DND-41 (cell line): Measurements from ENCODE around the gene TACC3.

Experiments used
- ATAC-seq: fragments of 200-7000 bp; cut with Tn5 transposase; 3 replicates; pipeline ENCODE4 v1.9.1; 2021; ENCODE audit warnings: low read depth; ENCODE audit not compliant: insufficient read depth
- DNase-seq: peaks from one replicate; pipeline ENCODE4 v3.0.0-alpha.2; 2020
- H2AFZ ChIP-seq: 2 replicates; pipeline ENCODE4 v1.6.0; 2012; ENCODE audit warnings: low read depth, low read length
- H3K27ac ChIP-seq: 2 replicates; pipeline ENCODE4 v1.5.1; 2012; ENCODE audit warnings: low read length, inconsistent platforms
- H3K27me3 ChIP-seq: fragments of 200-600 bp; sonication (generic); 2 replicates; pipeline ENCODE4 v1.6.0; 2012; ENCODE audit warnings: low read length, mild to moderate bottlenecking, inconsistent platforms; ENCODE audit not compliant: insufficient read depth, poor library complexity
- H3K36me3 ChIP-seq: 2 replicates; pipeline ENCODE4 v1.5.1; 2012; ENCODE audit warnings: low read length, inconsistent platforms; ENCODE audit not compliant: insufficient read depth
- H3K4me1 ChIP-seq: 2 replicates; pipeline ENCODE4 v1.5.1; 2012; ENCODE audit warnings: mild to moderate bottlenecking, low read length; ENCODE audit not compliant: insufficient read depth
- H3K4me2 ChIP-seq: 2 replicates; pipeline ENCODE4 v1.6.0; 2012; ENCODE audit warnings: mild to moderate bottlenecking, moderate library complexity, low read length, inconsistent platforms; ENCODE audit not compliant: insufficient read depth
- H3K4me3 ChIP-seq, 2 experiments: fragments of 200-600 bp in 1 of 2; shearing (Covaris generic) in 1 of 2; 2 replicates each; pipeline ENCODE4 v1.5.1; 2012 to 2016; ENCODE audit warnings: inconsistent platforms in 2 of 2, low read length in 2 of 2, mild to moderate bottlenecking in 2 of 2, low read depth in 1 of 2, moderate library complexity in 1 of 2
- H3K79me2 ChIP-seq: 2 replicates; pipeline ENCODE4 v1.6.0; 2012; ENCODE audit warnings: low read length, inconsistent platforms; ENCODE audit not compliant: insufficient read depth
- H3K9ac ChIP-seq: 2 replicates; pipeline ENCODE4 v1.6.0; 2012; ENCODE audit warnings: low read depth, mild to moderate bottlenecking, inconsistent platforms, low read length, moderate library complexity
- H3K9me3 ChIP-seq: 2 replicates; pipeline ENCODE4 v1.5.1; 2012; ENCODE audit warnings: low read length, moderate library complexity, mild to moderate bottlenecking, inconsistent platforms; ENCODE audit not compliant: insufficient read depth, severe bottlenecking
- H4K20me1 ChIP-seq: 2 replicates; pipeline ENCODE4 v1.6.0; 2012; ENCODE audit warnings: low read length; ENCODE audit not compliant: insufficient read depth
- EZH2 ChIP-seq: IDR thresholded peaks from 3 replicates; pipeline ENCODE4 v1.6.1; 2012; ENCODE audit warnings: borderline replicate concordance, low read depth, mild to moderate bottlenecking, moderate library complexity, low read length, inconsistent platforms; ENCODE audit not compliant: severe bottlenecking
- TF ChIP-seq, protein P1 (sequence below): IDR thresholded peaks from 2 replicates; pipeline ENCODE4 v1.5.1; 2012; ENCODE audit warnings: borderline replicate concordance, low read length, moderate library complexity, mild to moderate bottlenecking; ENCODE audit not compliant: poor library complexity, severe bottlenecking; ENCODE audit errors: extremely low read depth

TACC3 gene

DNA sequence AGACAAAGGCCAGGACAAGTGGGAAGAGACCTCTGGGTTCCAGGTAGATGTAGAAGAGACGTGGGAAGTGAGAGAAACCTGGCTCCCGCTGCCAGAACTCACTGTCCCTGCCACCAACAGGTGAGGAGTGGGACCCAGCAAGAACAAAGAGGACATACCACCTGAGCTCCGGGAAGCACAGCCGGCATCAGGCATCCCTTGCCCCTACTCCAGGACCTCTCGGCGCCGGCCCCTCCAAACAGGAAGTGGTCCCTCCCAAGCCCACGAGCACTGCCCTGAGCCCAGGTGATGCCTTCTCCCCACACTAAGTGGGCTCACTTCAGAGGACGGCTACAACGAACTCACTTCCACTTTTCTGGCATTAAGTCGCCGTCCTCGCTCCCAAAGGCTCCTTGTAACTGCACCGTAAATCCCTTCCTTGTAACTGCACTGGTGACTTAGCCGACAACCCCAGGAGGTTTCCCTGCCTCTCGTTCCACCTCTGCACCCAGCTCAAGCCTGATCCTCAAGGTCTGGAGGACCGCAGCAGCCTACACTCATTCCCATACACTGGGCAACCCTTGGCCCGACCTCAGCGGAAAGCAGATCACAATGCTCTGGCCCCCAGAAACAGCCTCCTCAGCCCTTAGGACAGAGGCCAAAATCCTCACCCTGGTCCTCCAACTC is 46.1 kb upstream of the TACC3 start:
- no peak overlapping the region for H3K4me2 ChIP-seq
- no peak for ATAC-seq
- no peaks in the 10 kb centered on the region for H4K20me1 ChIP-seq
- H3K36me3 ChIP-seq: no peaks in the 10 kb centered on the region
- no peak for DNase-seq
- H3K9ac ChIP-seq: no peak overlapping the region
- H3K9me3 ChIP-seq: no peaks in the 10 kb centered on the region
- H3K4me1 ChIP-seq: no peaks in the 10 kb centered on the region
- H3K27ac ChIP-seq: no peak overlapping the region
- H3K27me3 ChIP-seq: no peaks in the 10 kb centered on the region
- H3K4me3 ChIP-seq: no peak overlapping the region
- H2AFZ ChIP-seq: no peak overlapping the region
- no peaks in the 10 kb centered on the region for H3K79me2 ChIP-seq
- TF ChIP-seq, protein P1, sequence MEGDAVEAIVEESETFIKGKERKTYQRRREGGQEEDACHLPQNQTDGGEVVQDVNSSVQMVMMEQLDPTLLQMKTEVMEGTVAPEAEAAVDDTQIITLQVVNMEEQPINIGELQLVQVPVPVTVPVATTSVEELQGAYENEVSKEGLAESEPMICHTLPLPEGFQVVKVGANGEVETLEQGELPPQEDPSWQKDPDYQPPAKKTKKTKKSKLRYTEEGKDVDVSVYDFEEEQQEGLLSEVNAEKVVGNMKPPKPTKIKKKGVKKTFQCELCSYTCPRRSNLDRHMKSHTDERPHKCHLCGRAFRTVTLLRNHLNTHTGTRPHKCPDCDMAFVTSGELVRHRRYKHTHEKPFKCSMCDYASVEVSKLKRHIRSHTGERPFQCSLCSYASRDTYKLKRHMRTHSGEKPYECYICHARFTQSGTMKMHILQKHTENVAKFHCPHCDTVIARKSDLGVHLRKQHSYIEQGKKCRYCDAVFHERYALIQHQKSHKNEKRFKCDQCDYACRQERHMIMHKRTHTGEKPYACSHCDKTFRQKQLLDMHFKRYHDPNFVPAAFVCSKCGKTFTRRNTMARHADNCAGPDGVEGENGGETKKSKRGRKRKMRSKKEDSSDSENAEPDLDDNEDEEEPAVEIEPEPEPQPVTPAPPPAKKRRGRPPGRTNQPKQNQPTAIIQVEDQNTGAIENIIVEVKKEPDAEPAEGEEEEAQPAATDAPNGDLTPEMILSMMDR: no peak
- TF ChIP-seq EZH2: no peak

DNA sequence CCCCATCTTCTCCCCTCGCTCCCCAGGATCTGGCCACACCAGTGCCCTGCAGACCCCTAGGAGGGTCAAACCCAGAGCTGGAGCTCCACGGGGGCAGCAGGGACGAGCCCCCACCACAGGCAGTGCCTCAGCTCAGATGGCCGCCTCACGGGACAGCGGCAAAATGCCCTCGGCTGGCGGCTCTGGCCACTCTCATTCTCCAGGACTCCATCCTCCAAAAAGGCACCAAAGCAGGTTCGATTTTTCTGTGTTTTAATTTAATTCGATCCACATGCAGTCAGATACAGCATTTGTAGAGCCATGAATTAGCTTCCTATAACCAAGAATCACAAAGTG is 45.6 kb upstream of the TACC3 start:
- no peaks in the 10 kb centered on the region for H3K4me1 ChIP-seq
- H3K27me3 ChIP-seq: no peaks in the 10 kb centered on the region
- no peaks in the 10 kb centered on the region for H3K79me2 ChIP-seq
- H3K9me3 ChIP-seq: no peaks in the 10 kb centered on the region
- H4K20me1 ChIP-seq: no peaks in the 10 kb centered on the region
- H2AFZ ChIP-seq: no peak overlapping the region
- DNase-seq (no peak), ATAC-seq (no peak)
- H3K4me3 ChIP-seq: no peak overlapping the region
- H3K27ac ChIP-seq: no peak overlapping the region
- no peak overlapping the region for H3K4me2 ChIP-seq
- no peaks in the 10 kb centered on the region for H3K36me3 ChIP-seq
- no peak for TF ChIP-seq EZH2
- TF ChIP-seq, protein P1: no peak
- no peak overlapping the region for H3K9ac ChIP-seq

DNA sequence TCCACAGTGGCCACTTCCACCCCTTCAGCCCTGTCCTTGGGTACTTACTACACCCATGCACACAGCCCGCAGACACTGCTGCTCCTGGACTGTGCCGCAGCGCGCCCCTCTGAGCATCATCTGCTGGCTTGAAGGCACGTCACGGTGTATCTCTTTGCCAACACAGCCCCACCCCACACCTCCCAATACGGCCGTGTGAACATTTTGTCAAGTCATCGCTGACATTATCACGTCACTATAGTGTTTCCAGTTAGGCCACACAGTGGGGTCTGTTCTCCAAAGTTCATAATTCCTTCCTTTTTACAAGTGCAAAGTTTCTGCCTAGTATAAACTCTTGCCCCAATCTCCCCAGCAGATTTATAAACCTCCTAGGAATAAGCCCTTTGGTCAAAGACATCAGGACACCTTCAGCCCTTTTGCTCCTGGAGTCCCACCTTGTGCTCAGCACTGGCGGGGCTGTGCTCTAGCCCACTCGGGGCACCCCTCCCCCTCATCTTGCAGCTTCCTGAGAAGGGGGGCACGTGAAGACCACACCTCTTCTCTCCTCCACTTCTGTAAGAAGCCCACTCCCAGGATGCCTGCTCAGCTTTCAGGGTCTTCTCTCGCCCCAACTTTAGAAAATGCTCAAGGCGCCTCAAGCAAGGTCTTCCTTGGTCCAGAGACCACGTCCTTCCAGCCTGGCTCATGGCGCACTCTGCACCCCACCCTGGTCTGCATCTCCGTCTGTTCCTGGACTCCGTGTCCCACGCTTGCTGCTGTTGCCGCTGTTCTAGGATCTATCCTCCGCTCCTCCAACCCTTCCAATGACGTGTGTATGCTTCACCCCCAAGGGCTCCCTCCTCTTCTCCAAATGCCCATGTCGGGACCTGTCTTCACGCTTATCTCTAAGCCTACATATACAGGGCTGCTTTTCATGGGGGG is 44.5 kb upstream of the TACC3 start:
- DNase-seq (no peak), ATAC-seq (no peak)
- Histone ChIP-seq H3K4me2 (no peak overlapping the region), H3K79me2 (no peaks in the 10 kb centered on the region), H3K4me1 (no peaks in the 10 kb centered on the region), H3K27ac (no peak overlapping the region), H4K20me1 (no peaks in the 10 kb centered on the region), H3K9me3 (no peaks in the 10 kb centered on the region), H3K36me3 (no peaks in the 10 kb centered on the region), H2AFZ (no peak overlapping the region), H3K9ac (no peak overlapping the region), H3K27me3 (no peaks in the 10 kb centered on the region), H3K4me3 (no peak overlapping the region)
- TF ChIP-seq EZH2: no peak
- TF ChIP-seq, protein P1: no peak
